Measurements from ENCODE around the gene TNRC6A.

TNRC6A gene

DNA sequence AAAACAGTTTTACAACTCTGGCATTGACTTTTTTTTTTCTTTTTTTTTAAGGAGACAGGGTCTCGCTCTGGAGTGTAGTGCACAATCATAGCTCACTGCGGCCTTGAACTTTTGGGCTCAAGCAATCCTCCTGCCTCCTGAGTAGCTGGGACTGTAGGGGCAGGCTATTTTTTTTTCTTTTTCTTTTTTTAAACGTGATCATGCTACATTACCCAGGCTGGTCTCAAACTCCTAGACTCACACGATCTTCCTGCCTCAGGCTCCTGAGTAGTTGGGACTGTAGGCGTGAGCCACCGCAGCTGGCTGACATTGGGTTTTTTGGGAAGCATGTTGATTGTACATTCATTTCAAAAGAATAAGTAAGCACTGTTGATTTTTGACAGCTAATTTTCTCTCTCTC lies 32.1 kb downstream of the TNRC6A start:
- H3K9me3 Mint-ChIP-seq (ENCODE audit: low read depth) = no peaks in the 10 kb centered on the region
- H3K27me3 Mint-ChIP-seq = no peaks in the 10 kb centered on the region
- no peak overlapping the region for H3K27ac Mint-ChIP-seq
- peaks cover 23% of the 10 kb centered on the region for H3K4me1 Mint-ChIP-seq (ENCODE audit: low read depth)
- peaks cover 6% of the 10 kb centered on the region for H3K36me3 Mint-ChIP-seq
- no peak overlapping the region for H3K4me3 Mint-ChIP-seq

- H3K4me3 Mint-ChIP-seq = no peak overlapping the region
- H3K9me3 Mint-ChIP-seq (ENCODE audit: low read depth) = no peaks in the 10 kb centered on the region
- no peaks in the 10 kb centered on the region for H3K27me3 Mint-ChIP-seq
- no peak overlapping the region for H3K27ac Mint-ChIP-seq
- H3K4me1 Mint-ChIP-seq (ENCODE audit: low read depth) = peaks cover 27% of the 10 kb centered on the region
- peaks cover 4% of the 10 kb centered on the region for H3K36me3 Mint-ChIP-seq
Observed at GRCh38 chr16:24764916-24765315, 35.5 kb downstream of the TNRC6A start.

DNA sequence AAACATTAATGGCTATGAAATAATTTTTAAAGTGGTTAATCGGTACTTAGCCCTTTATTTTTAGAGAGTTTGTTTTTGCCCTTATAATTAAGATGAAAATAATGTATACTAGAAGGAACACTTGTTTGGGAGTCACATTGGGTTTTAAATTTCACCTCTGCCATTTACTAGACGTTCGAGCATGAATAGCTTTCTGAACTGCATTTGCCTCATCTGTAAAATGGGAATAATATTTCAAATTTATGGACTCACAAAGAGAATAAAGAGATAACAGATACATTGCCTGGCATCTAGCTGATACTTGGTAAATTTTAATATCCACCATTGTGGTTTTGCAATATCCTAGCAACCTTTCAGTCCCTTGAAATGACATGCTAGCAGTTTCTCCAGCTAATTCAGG lies 36.6 kb downstream of the TNRC6A start:
- Mint-ChIP-seq H3K9me3 (ENCODE audit: low read depth) (no peaks in the 10 kb centered on the region), H3K4me1 (ENCODE audit: low read depth) (peaks cover 35% of the 10 kb centered on the region), H3K27ac (no peak overlapping the region), H3K27me3 (no peaks in the 10 kb centered on the region), H3K36me3 (peaks cover 6% of the 10 kb centered on the region), H3K4me3 (no peak overlapping the region)

GRCh38 chr16:24769806-24770205 lies 40.4 kb downstream of the TNRC6A start:
- Mint-ChIP-seq H3K4me3 (no peak overlapping the region), H3K4me1 (ENCODE audit: low read depth) (peaks cover 47% of the 10 kb centered on the region), H3K9me3 (ENCODE audit: low read depth) (no peaks in the 10 kb centered on the region), H3K27me3 (no peaks in the 10 kb centered on the region), H3K27ac (peak overlapping the region; percentile 13), H3K36me3 (peaks cover 6% of the 10 kb centered on the region)

DNA sequence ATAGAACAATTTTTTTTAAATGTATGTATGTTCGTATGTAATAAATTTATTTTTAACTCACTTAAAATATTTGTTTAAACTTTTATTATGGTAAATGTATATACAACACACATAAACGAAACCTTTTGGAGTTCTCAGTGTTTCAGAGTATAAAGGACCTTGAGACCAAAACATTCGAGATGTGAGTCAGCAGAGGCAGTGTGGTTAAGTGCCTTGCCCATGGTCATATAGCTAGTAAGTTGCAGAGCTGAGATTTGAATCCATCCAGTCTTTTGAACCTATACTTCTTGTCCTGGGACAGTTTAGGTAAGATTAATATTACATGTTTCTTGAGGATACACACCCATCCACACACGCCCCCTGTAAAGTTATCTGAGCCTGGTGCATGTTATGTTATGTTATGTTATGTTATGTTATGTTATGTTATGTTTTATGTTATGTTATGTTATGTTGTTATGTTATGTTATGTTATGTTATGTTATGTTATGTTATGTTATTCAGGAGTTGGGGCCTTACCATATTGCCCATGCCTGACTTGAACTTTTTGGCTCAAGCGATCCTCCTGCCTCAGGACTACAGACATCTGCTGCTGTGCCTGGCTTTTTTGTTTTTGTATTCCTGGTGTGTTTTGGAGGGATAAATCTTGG lies 41.8 kb downstream of the TNRC6A start:
- Mint-ChIP-seq H3K4me1 (ENCODE audit: low read depth) (peaks cover 43% of the 10 kb centered on the region), H3K9me3 (ENCODE audit: low read depth) (no peaks in the 10 kb centered on the region), H3K4me3 (no peak overlapping the region), H3K36me3 (peaks cover 6% of the 10 kb centered on the region), H3K27ac (peak overlapping the region; percentile 29), H3K27me3 (no peaks in the 10 kb centered on the region)

- Mint-ChIP-seq H3K4me1 (ENCODE audit: low read depth) (peaks cover 42% of the 10 kb centered on the region), H3K27me3 (no peaks in the 10 kb centered on the region), H3K27ac (peak overlapping the region; percentile 29), H3K9me3 (ENCODE audit: low read depth) (no peaks in the 10 kb centered on the region), H3K36me3 (peaks cover 6% of the 10 kb centered on the region), H3K4me3 (no peak overlapping the region)
Observed at GRCh38 chr16:24771779-24772157, 42.3 kb downstream of the TNRC6A start.

- Mint-ChIP-seq H3K27ac (peak overlapping the region; percentile 24), H3K9me3 (ENCODE audit: low read depth) (no peaks in the 10 kb centered on the region), H3K4me3 (no peak overlapping the region), H3K4me1 (ENCODE audit: low read depth) (peaks cover 36% of the 10 kb centered on the region), H3K27me3 (no peaks in the 10 kb centered on the region), H3K36me3 (peaks cover 10% of the 10 kb centered on the region)
Observed at GRCh38 chr16:24773771-24774427, 44.4 kb downstream of the TNRC6A start.

GRCh38 chr16:24774510-24774909 lies 45.1 kb downstream of the TNRC6A start:
- H3K27ac Mint-ChIP-seq = peak overlapping the region; percentile 62
- no peaks in the 10 kb centered on the region for H3K27me3 Mint-ChIP-seq
- H3K4me3 Mint-ChIP-seq = no peak overlapping the region
- peaks cover 32% of the 10 kb centered on the region for H3K4me1 Mint-ChIP-seq (ENCODE audit: low read depth)
- H3K36me3 Mint-ChIP-seq = peaks cover 10% of the 10 kb centered on the region
- H3K9me3 Mint-ChIP-seq (ENCODE audit: low read depth) = no peaks in the 10 kb centered on the region

DNA sequence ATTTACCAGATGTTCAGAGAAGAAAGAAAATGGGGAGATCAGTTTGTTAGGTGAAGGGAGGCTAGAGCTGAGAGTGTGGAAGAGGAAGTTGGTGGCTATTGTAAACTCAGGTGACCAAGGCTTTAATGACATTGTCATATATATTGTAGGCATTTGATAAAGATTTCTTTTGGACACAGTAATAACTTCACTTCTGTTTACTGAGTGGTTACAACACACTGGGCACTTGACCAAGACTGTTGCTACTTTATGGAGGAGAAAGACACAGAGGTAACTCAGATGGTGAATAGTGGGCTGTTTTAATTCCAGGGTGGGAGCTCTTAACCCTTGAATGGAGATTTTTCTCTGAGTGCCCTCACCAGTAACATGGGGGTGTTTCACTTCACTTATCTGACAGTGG lies 46.0 kb downstream of the TNRC6A start:
- H3K4me3 Mint-ChIP-seq = no peak overlapping the region
- H3K27ac Mint-ChIP-seq = no peak overlapping the region
- no peaks in the 10 kb centered on the region for H3K9me3 Mint-ChIP-seq (ENCODE audit: low read depth)
- H3K4me1 Mint-ChIP-seq (ENCODE audit: low read depth) = peaks cover 24% of the 10 kb centered on the region
- peaks cover 14% of the 10 kb centered on the region for H3K36me3 Mint-ChIP-seq
- H3K27me3 Mint-ChIP-seq = no peaks in the 10 kb centered on the region

- Mint-ChIP-seq H3K36me3 (peaks cover 13% of the 10 kb centered on the region), H3K27ac (peak overlapping the region; percentile 22), H3K9me3 (ENCODE audit: low read depth) (no peaks in the 10 kb centered on the region), H3K4me1 (ENCODE audit: low read depth) (peaks cover 19% of the 10 kb centered on the region), H3K27me3 (no peaks in the 10 kb centered on the region), H3K4me3 (no peak overlapping the region)
Observed at GRCh38 chr16:24776501-24777220, 47.2 kb downstream of the TNRC6A start.

DNA sequence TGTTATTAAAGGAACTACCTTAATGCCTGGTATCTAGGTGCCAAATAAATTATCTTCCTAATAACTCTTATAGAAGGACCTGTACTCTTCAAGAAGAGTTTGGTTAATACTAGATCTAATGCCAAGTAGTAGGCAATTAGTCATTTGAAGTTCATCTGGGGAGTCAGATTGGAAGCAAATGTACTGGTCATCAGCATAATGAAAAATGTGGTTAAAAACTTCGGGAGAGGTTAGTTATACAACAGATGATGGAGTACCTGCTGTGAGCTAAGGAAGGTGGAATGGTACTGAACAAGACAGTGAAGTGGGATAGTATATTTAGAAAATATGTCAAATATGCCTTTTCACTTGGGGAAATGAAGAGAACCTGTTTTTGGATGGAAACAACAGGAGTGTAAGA lies 49.2 kb downstream of the TNRC6A start:
- Mint-ChIP-seq H3K4me3 (no peak overlapping the region), H3K4me1 (ENCODE audit: low read depth) (peaks cover 8% of the 10 kb centered on the region), H3K27ac (peak overlapping the region; percentile 36), H3K9me3 (ENCODE audit: low read depth) (no peaks in the 10 kb centered on the region), H3K36me3 (peaks cover 18% of the 10 kb centered on the region), H3K27me3 (no peaks in the 10 kb centered on the region)

- no peak overlapping the region for H3K27ac Mint-ChIP-seq
- H3K9me3 Mint-ChIP-seq (ENCODE audit: low read depth) = no peaks in the 10 kb centered on the region
- no peak overlapping the region for H3K4me3 Mint-ChIP-seq
- H3K36me3 Mint-ChIP-seq = peaks cover 18% of the 10 kb centered on the region
- no peaks in the 10 kb centered on the region for H3K4me1 Mint-ChIP-seq (ENCODE audit: low read depth)
- no peaks in the 10 kb centered on the region for H3K27me3 Mint-ChIP-seq
Observed at GRCh38 chr16:24781256-24781655, 51.8 kb downstream of the TNRC6A start.

DNA sequence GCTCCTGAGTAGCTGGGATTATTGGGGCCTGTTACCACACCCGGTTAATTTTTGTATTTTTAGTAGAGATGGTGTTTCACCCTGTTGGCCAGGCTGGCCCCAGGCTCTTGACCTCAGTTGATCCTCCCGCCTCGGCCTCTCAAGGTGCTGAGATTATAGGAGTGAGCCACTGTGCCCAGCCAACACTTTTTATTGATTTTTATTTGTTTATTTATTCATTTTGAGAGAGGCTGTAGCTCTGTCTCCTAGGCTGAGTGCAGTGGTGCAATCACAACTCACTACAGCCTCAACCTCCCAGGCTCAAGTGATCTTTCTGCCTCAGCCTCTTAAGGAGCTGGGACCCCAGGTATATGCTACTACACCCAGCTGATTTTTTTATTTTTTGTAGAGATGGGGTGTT lies 54.7 kb downstream of the TNRC6A start:
- no peaks in the 10 kb centered on the region for H3K9me3 Mint-ChIP-seq (ENCODE audit: low read depth)
- H3K27ac Mint-ChIP-seq = no peak overlapping the region
- H3K27me3 Mint-ChIP-seq = no peaks in the 10 kb centered on the region
- H3K4me1 Mint-ChIP-seq (ENCODE audit: low read depth) = no peaks in the 10 kb centered on the region
- peaks cover 14% of the 10 kb centered on the region for H3K36me3 Mint-ChIP-seq
- H3K4me3 Mint-ChIP-seq = no peak overlapping the region

DNA sequence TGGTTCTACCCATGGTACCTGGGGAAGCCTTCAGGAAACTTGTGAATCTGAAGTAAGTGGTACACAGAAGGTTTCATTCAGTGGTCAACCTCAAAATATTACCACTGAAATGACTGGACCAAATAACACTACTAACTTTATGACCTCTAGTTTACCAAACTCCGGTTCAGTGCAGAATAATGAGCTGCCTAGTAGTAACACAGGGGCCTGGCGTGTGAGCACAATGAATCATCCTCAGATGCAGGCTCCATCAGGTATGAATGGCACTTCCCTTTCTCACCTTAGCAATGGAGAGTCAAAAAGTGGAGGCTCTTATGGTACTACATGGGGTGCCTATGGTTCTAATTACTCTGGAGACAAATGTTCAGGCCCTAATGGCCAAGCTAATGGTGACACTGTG lies 60.4 kb downstream of the TNRC6A start:
- H3K36me3 Mint-ChIP-seq = peaks cover 15% of the 10 kb centered on the region
- H3K4me1 Mint-ChIP-seq (ENCODE audit: low read depth) = no peaks in the 10 kb centered on the region
- H3K27ac Mint-ChIP-seq = no peak overlapping the region
- H3K9me3 Mint-ChIP-seq (ENCODE audit: low read depth) = no peaks in the 10 kb centered on the region
- no peaks in the 10 kb centered on the region for H3K27me3 Mint-ChIP-seq
- no peak overlapping the region for H3K4me3 Mint-ChIP-seq

DNA sequence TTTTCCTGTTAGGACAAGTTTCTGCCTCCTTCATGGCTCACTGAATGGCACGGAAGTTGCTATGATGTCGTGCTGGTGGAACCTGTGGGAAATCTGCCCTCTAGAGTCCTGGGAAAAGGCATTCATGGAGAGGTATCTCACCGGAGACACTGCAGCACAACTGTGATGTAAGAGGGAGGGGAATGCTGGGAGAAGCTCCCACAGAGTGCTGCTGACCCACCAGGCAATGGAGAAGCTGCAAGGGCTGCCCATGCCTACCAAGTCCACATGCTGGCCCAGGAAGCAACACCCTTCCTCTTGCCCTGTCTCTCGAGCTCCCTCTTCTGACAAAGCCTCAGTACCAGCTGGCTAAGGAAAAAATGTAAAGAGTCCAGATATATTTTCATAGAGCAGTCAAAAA lies 71.1 kb downstream of the TNRC6A start:
- Mint-ChIP-seq H3K27me3 (no peaks in the 10 kb centered on the region), H3K36me3 (peaks cover 16% of the 10 kb centered on the region), H3K4me3 (no peak overlapping the region), H3K27ac (no peak overlapping the region), H3K9me3 (ENCODE audit: low read depth) (no peaks in the 10 kb centered on the region), H3K4me1 (ENCODE audit: low read depth) (no peaks in the 10 kb centered on the region)

All from activated naive CD8-positive, alpha-beta T cell (primary cell).